Measurements from ENCODE around the gene TNFAIP8L2. TPM values are rescaled to one million over a fixed set of nuclear protein-coding genes. Genes with fewer than 3 reads are reported as not detected.

TNFAIP8L2 gene
- polyA plus RNA-seq, 1 donor from 2014 or later, result not detected

- Histone ChIP-seq H3K27ac (ENCODE audit: low read length) (peak overlapping the region; percentile 87), H3K9me3 (ENCODE audit: low read length) (no peaks in the 10 kb centered on the region), H3K79me2 (replicated peaks; ENCODE audit: insufficient read depth, low read length) (peaks cover 41% of the 10 kb centered on the region), H3K27me3 (ENCODE audit: insufficient read depth, low read depth, low read length) (no peaks in the 10 kb centered on the region), H3K36me3 (ENCODE audit: insufficient read depth, low read length) (no peaks in the 10 kb centered on the region), H3K9me2 (ENCODE audit: insufficient read depth, low read length) (no peaks in the 10 kb centered on the region), H3F3A (ENCODE audit: insufficient read depth, low read length, poor library complexity, severe bottlenecking) (no peaks in the 10 kb centered on the region), H2AFZ (ENCODE audit: low read depth, low read length) (peak overlapping the region; percentile 51), H3K9ac (ENCODE audit: low read length) (peak overlapping the region; percentile 98), H3K4me3 (ENCODE audit: low read length) (peak overlapping the region; percentile 100), H4K20me1 (ENCODE audit: insufficient read depth) (peaks cover 7% of the 10 kb centered on the region), H3K4me2 (ENCODE audit: low read length) (peak overlapping the region; percentile 87)
- TF ChIP-seq POLR2AphosphoS5 (IDR thresholded peaks at IDR 0.05) (no peak), MXI1 (conservative IDR thresholded peaks at IDR 0.05; ENCODE audit: poor library complexity, severe bottlenecking) (peak; percentile 21)
Measured at GRCh38 chr1:151145304-151146071, 11.0 kb upstream of the TNFAIP8L2 start.

- Histone ChIP-seq H3K27ac (ENCODE audit: low read length) (peak overlapping the region; percentile 87), H3K9me3 (ENCODE audit: low read length) (no peaks in the 10 kb centered on the region), H3K4me2 (ENCODE audit: low read length) (peak overlapping the region; percentile 87), H3F3A (ENCODE audit: insufficient read depth, low read length, poor library complexity, severe bottlenecking) (no peaks in the 10 kb centered on the region), H3K36me3 (ENCODE audit: insufficient read depth, low read length) (no peaks in the 10 kb centered on the region), H3K4me3 (ENCODE audit: low read length) (peak overlapping the region; percentile 100), H3K9ac (ENCODE audit: low read length) (peak overlapping the region; percentile 98), H3K9me2 (ENCODE audit: insufficient read depth, low read length) (no peaks in the 10 kb centered on the region), H3K79me2 (replicated peaks; ENCODE audit: insufficient read depth, low read length) (peaks cover 41% of the 10 kb centered on the region), H4K20me1 (ENCODE audit: insufficient read depth) (peaks cover 7% of the 10 kb centered on the region), H3K27me3 (ENCODE audit: insufficient read depth, low read depth, low read length) (no peaks in the 10 kb centered on the region), H2AFZ (ENCODE audit: low read depth, low read length) (peak overlapping the region; percentile 51)
- TF ChIP-seq EZH2 (IDR thresholded peaks at IDR 0.05; ENCODE audit: borderline replicate concordance, insufficient read depth, low read length, poor library complexity, severe bottlenecking), result no peak
- TF ChIP-seq TAF1 (IDR thresholded peaks at IDR 0.05; ENCODE audit: low read depth), result no peak
- TF ChIP-seq CTCF (IDR thresholded peaks at IDR 0.05; ENCODE audit: poor library complexity, severe bottlenecking), result no peak
- TF ChIP-seq RAD21 (conservative IDR thresholded peaks at IDR 0.05), result no peak
- TF ChIP-seq MXI1 (conservative IDR thresholded peaks at IDR 0.05; ENCODE audit: poor library complexity, severe bottlenecking), result no peak
- TF ChIP-seq EP300 (conservative IDR thresholded peaks at IDR 0.05; ENCODE audit: poor library complexity, severe bottlenecking), result no peak
- no peak for TF ChIP-seq REST (IDR thresholded peaks at IDR 0.05; ENCODE audit: borderline replicate concordance)
- no peak for TF ChIP-seq POLR2AphosphoS5 (IDR thresholded peaks at IDR 0.05)
Measured at GRCh38 chr1:151146072-151146411, 10.4 kb upstream of the TNFAIP8L2 start.

Data from neural cell (in vitro differentiated cells).